NCI-H345 treated with DMSO at 0.1 percent for 48 hours (cell line): ENCODE results near the gene BRPF1.

Experiments used
- DNase-seq: peaks from one replicate; lab custom pipeline; 2025; ENCODE audit not compliant: unreplicated experiment; lab: John Stamatoyannopoulos, UW

BRPF1 gene

GRCh38 chr3:9732080-9732739 is 675 bp downstream of the BRPF1 start:
- no peak for DNase-seq

GRCh38 chr3:9732740-9733115 is 1.2 kb downstream of the BRPF1 start:
- DNase-seq = no peak

GRCh38 chr3:9736831-9737230 is 5.3 kb downstream of the BRPF1 start:
- DNase-seq = no peak

GRCh38 chr3:9739181-9739580 is 7.6 kb downstream of the BRPF1 start:
- DNase-seq = no peak

- no peak for DNase-seq
Measured at GRCh38 chr3:9742560-9742959, 11.0 kb downstream of the BRPF1 start.

GRCh38 chr3:9743548-9743947 is 12.0 kb downstream of the BRPF1 start:
- no peak for DNase-seq

- no peak for DNase-seq
Measured at GRCh38 chr3:9744162-9744561, 12.6 kb downstream of the BRPF1 start.

GRCh38 chr3:9745521-9745920 is 14.0 kb downstream of the BRPF1 start:
- DNase-seq = no peak

GRCh38 chr3:9746330-9746729 is 14.8 kb downstream of the BRPF1 start:
- DNase-seq = no peak

- DNase-seq = no peak
Measured at GRCh38 chr3:9747267-9747666, 15.7 kb downstream of the BRPF1 start.

- no peak for DNase-seq
Measured at GRCh38 chr3:9748031-9748430, 16.5 kb downstream of the BRPF1 start.

GRCh38 chr3:9749296-9749644 is 17.7 kb downstream of the BRPF1 start:
- no peak for DNase-seq

- peak; percentile 89 for DNase-seq
Measured at GRCh38 chr3:9749645-9750555, 18.4 kb downstream of the BRPF1 start, which contains the start of gene OGG1. Gene OGG1 (plus strand): TSS chr3:9749952. CDS start chr3:9750287, 335 bp downstream.

- DNase-seq = no peak
Measured at GRCh38 chr3:9750556-9751411, 19.2 kb downstream of the BRPF1 start.

GRCh38 chr3:9754678-9755077 is 23.1 kb downstream of the BRPF1 start:
- no peak for DNase-seq

- DNase-seq = no peak
Measured at GRCh38 chr3:9757427-9757826, 25.9 kb downstream of the BRPF1 start.

- no peak for DNase-seq
Measured at GRCh38 chr3:9760779-9761505, 29.4 kb downstream of the BRPF1 start.

GRCh38 chr3:9761919-9762318 is 30.4 kb downstream of the BRPF1 start:
- no peak for DNase-seq

- DNase-seq = no peak
Measured at GRCh38 chr3:9762871-9763270, 31.3 kb downstream of the BRPF1 start.

GRCh38 chr3:9765865-9766264 is 34.3 kb downstream of the BRPF1 start:
- DNase-seq = no peak

GRCh38 chr3:9767418-9767817 is 35.9 kb downstream of the BRPF1 start:
- no peak for DNase-seq
